Gastrocnemius medialis (tissue), 4 donors: ENCODE data around the gene LMBR1. TPM values are rescaled to one million over a fixed set of nuclear protein-coding genes. Genes with fewer than 3 reads are reported as not detected.

Experiments used
- ATAC-seq, 2 donors: fragments of 150-250 bp; one replicate each; pipeline ENCODE4 v1.9.1; 2016
- DNase-seq, 2 donors: peaks; one replicate each; pipeline ENCODE4 v3.0.0-alpha.2; 2019
- H3K27ac ChIP-seq, 4 donors: fragments of 200-600 bp; sonication (generic); 1 replicate in 1 of 4; 2 replicates in 3 of 4; pipeline ENCODE4 v1.5.1; 2016 to 2018; ENCODE audit warnings: mild to moderate bottlenecking in 2 of 4, moderate library complexity in 1 of 4
- H3K27me3 ChIP-seq, 3 donors: fragments of 200-600 bp; sonication (generic) in 2 of 3; 1 replicate in 1 of 3; 2 replicates in 2 of 3; pipeline versions ENCODE4 v1.5.1 to v1.6.0; 2016 to 2019; ENCODE audit warnings: mild to moderate bottlenecking in 1 of 3, moderate library complexity in 1 of 3
- H3K36me3 ChIP-seq, 2 donors: fragments of 200-600 bp; sonication (generic) in 1 of 2; one replicate each; pipeline ENCODE4 v1.5.1; 2017 to 2018
- H3K4me1 ChIP-seq, 2 donors: fragments of 200-600 bp; sonication (generic) in 1 of 2; one replicate each; pipeline ENCODE4 v1.5.1; 2016 to 2017; ENCODE audit warnings: mild to moderate bottlenecking in 2 of 2
- H3K4me3 ChIP-seq, 4 donors: fragments of 200-600 bp; sonication (generic) in 3 of 4; 1 replicate in 1 of 4; 2 replicates in 3 of 4; pipeline ENCODE4 v1.5.1; 2016 to 2019; ENCODE audit warnings: mild to moderate bottlenecking in 2 of 4
- H3K9me3 ChIP-seq, 3 donors: fragments of 200-600 bp; sonication (generic) in 2 of 3; 1 replicate in 1 of 3; 2 replicates in 2 of 3; pipeline ENCODE4 v1.5.1; 2016 to 2019
- POLR2A ChIP-seq, 2 donors: fragments of 450-650 bp; IDR thresholded peaks; one replicate each; pipeline ENCODE4 v1.6.1; 2017; ENCODE audit warnings: antibody characterized with exemption in 2 of 2, mild to moderate bottlenecking in 2 of 2, moderate library complexity in 2 of 2
- in situ Hi-C, 4 donors: fragments of 200-750 bp; cut with MboI; loops; one replicate each; pipeline versions ENCODE4 v1.15.0 to v1.8.0; 2017; ENCODE audit warnings: low sequenced_read_pairs in 4 of 4
- intact Hi-C: fragments of 100-400 bp; cut with DNase I; formaldehyde crosslinking; loops from one replicate; pipeline ENCODE4 v1.15.1; 2023; ENCODE audit warnings: low total_unique reads
- total RNA-seq, 4 donors: library from RNA; depleted of rRNA; stranded (reverse); fragments of >200 nt; gene quantifications; one replicate each; pipeline versions ENCODE4 v1.1.0 to v1.2.3, GENCODE V29; 2016
- TF ChIP-seq, protein P1 (sequence below), 5 experiments: fragments of 450-650 bp in 3 of 5; fragments of 200-600 bp in 2 of 5; sonication (generic) in 2 of 5; IDR thresholded peaks in 4 of 5; conservative IDR thresholded peaks in 1 of 5; 1 replicate in 4 of 5; 2 replicates in 1 of 5; pipeline ENCODE4 v1.5.1; 2016 to 2019; ENCODE audit warnings: antibody characterized with exemption in 5 of 5, mild to moderate bottlenecking in 3 of 5, moderate library complexity in 3 of 5

Gene LMBR1
- total RNA-seq, 4 donors from 2014 or later, result 27.9 to 87.0 (median 35.3) TPM

DNA sequence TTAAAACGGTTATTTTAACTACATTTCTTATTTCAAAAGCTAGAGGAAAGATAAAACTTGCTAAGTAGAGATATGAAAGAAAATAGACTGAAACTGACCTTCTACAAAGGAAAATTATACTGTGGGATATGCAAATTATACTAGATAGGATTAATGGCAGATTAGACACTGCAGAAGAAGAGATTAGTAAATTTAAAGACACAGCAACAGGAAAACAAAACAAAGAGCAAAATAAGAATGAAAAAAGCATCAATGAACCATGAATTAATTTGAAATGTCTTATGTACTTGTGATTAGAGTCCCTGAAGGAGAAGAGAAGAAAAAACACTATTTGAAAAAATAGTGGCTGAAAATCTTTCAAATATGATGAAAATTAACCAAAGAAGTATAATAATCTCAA, 200.1 kb downstream of the LMBR1 start:
- peaks cover 0 to 5% of the 10 kb centered on the region in 2 donors for H3K36me3 ChIP-seq
- no peak overlapping the region for H3K27ac ChIP-seq
- in situ Hi-C loops (no loop called here), intact Hi-C loops (no loop called here)
- H3K4me3 ChIP-seq, result no peak overlapping the region
- TF ChIP-seq POLR2A (IDR thresholded peaks at IDR 0.05), result no peak
- TF ChIP-seq, protein P1, sequence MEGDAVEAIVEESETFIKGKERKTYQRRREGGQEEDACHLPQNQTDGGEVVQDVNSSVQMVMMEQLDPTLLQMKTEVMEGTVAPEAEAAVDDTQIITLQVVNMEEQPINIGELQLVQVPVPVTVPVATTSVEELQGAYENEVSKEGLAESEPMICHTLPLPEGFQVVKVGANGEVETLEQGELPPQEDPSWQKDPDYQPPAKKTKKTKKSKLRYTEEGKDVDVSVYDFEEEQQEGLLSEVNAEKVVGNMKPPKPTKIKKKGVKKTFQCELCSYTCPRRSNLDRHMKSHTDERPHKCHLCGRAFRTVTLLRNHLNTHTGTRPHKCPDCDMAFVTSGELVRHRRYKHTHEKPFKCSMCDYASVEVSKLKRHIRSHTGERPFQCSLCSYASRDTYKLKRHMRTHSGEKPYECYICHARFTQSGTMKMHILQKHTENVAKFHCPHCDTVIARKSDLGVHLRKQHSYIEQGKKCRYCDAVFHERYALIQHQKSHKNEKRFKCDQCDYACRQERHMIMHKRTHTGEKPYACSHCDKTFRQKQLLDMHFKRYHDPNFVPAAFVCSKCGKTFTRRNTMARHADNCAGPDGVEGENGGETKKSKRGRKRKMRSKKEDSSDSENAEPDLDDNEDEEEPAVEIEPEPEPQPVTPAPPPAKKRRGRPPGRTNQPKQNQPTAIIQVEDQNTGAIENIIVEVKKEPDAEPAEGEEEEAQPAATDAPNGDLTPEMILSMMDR (IDR thresholded peaks at IDR 0.05 in 4 of 5, conservative IDR thresholded peaks at IDR 0.05 in 1 of 5), result no peak
- H3K4me1 ChIP-seq, result no peaks in the 10 kb centered on the region
- no peaks in the 10 kb centered on the region for H3K27me3 ChIP-seq
- ATAC-seq (no peak), DNase-seq (no peak)
- H3K9me3 ChIP-seq, result no peaks in the 10 kb centered on the region

DNA sequence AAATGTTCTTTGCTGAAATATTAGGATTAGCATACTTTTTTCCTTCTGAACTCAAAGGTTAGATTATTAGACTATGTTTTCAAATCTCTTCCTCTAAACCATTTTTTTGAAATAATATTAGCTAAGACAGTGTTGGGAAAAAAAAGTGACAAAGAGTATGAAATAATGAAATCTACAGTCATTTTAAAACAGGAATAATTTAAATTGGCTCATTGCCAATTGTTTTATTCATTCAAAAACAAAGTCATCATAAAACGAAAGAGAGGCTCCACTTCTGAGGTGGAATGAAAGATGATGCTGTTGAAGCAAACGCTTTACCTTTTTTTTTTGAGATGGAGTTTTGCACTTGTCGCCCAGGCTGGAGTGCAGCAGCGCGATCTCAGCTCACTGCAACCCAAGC, 201.2 kb downstream of the LMBR1 start:
- Histone ChIP-seq H3K27ac (no peak overlapping the region), H3K4me3 (no peak overlapping the region), H3K9me3 (no peaks in the 10 kb centered on the region), H3K27me3 (no peaks in the 10 kb centered on the region), H3K36me3 (no peaks in the 10 kb centered on the region), H3K4me1 (no peaks in the 10 kb centered on the region)
- no peak for DNase-seq
- in situ Hi-C loops, result no loop called here
- intact Hi-C loops, result no loop called here
- TF ChIP-seq POLR2A (IDR thresholded peaks at IDR 0.05), result no peak
- TF ChIP-seq, protein P1 (IDR thresholded peaks at IDR 0.05 in 4 of 5, conservative IDR thresholded peaks at IDR 0.05 in 1 of 5), result no peak
- ATAC-seq, result no peak

DNA sequence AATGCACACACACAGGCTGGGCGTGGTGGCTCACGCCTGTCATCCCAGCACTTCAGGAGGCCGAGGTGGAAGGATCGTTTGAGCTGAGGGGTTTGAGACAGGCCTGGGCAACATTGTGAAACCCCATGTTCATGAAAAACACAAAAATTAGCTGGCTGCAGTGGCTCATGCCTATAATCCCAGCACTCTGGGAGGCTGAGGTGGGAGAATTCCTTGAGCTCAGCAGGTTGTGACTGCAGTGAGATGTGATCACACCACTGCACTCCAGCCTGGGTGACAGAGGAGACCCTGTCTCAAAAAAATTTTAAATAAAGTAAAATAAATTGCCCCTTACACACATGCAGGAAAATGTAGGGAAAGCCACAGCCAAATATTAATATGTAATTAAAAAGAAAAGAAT, 208.3 kb downstream of the LMBR1 start:
- TF ChIP-seq, protein P1 (IDR thresholded peaks at IDR 0.05 in 4 of 5, conservative IDR thresholded peaks at IDR 0.05 in 1 of 5), result no peak
- no peak for TF ChIP-seq POLR2A (IDR thresholded peaks at IDR 0.05)
- DNase-seq (no peak), ATAC-seq (no peak)
- Histone ChIP-seq H3K27me3 (no peaks in the 10 kb centered on the region), H3K27ac (no peak overlapping the region), H3K9me3 (no peaks in the 10 kb centered on the region), H3K36me3 (peaks cover 0 to 35% of the 10 kb centered on the region in 2 donors), H3K4me1 (no peaks in the 10 kb centered on the region), H3K4me3 (no peak overlapping the region)
- intact Hi-C loops (no loop called here), in situ Hi-C loops (no loop called here)

DNA sequence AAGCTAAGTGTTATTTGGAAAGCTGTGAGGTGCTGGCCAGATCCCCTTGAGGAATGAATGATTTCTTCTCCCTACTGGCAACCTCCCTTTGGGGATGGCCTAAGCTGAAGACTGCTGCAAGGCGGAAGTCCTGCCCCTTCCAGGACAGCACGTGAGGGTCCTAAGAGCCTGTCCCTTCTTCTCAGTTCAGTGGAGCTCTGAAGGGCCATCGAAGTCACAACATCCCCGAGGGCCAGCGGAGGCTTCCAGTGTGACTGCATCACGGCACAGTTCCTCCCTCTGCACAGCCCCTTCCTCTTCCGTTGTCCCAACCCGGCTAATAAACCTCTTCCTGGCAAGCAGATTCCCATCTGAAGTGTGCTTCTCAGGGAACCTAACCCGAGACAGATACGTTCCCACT, 208.7 kb downstream of the LMBR1 start:
- in situ Hi-C loops, result no loop called here
- ATAC-seq, result no peak
- Histone ChIP-seq H3K36me3 (peaks cover 2 to 36% of the 10 kb centered on the region in 2 donors), H3K27ac (no peak overlapping the region), H3K27me3 (no peaks in the 10 kb centered on the region), H3K4me1 (no peaks in the 10 kb centered on the region), H3K9me3 (no peaks in the 10 kb centered on the region), H3K4me3 (no peak overlapping the region)
- intact Hi-C loops, result no loop called here
- DNase-seq, result no peak
- no peak for TF ChIP-seq POLR2A (IDR thresholded peaks at IDR 0.05)
- TF ChIP-seq, protein P1 (IDR thresholded peaks at IDR 0.05 in 4 of 5, conservative IDR thresholded peaks at IDR 0.05 in 1 of 5), result no peak

DNA sequence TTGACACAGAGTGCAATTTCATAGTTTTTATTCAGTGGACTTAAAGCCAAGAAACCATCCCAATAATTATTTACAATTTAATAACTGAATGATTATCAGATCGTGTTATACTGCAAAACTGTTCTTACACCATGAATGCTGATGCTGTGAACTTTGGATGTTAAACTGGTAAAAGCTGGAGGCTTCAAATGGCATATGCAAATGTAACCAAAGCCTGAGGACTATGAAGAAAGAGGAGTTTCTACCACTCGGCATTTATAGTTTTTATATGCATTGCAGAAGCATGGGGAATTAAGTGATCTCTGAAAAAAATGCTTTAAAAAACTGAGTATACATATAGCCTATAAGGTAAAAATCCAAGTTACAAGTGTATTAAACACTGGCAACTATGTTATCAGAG, 210.1 kb downstream of the LMBR1 start:
- H3K27ac ChIP-seq, result no peak overlapping the region
- H3K27me3 ChIP-seq, result no peaks in the 10 kb centered on the region
- DNase-seq, result no peak
- no peak overlapping the region for H3K4me3 ChIP-seq
- no peaks in the 10 kb centered on the region for H3K9me3 ChIP-seq
- intact Hi-C loops (no loop called here), in situ Hi-C loops (no loop called here)
- no peak for TF ChIP-seq POLR2A (IDR thresholded peaks at IDR 0.05)
- TF ChIP-seq, protein P1 (IDR thresholded peaks at IDR 0.05 in 4 of 5, conservative IDR thresholded peaks at IDR 0.05 in 1 of 5), result no peak
- no peak for ATAC-seq
- no peaks in the 10 kb centered on the region for H3K4me1 ChIP-seq
- H3K36me3 ChIP-seq, result peaks cover 3 to 50% of the 10 kb centered on the region in 2 donors
